Posterior vena cava (tissue), 2 donors: ENCODE measurements around the gene CELSR2. TPM values are rescaled to one million over a fixed set of nuclear protein-coding genes. Genes with fewer than 3 reads are reported as not detected.

Experiments
- DNase-seq: peaks from one replicate; pipeline ENCODE4 v3.0.0-alpha.2; 2020; ENCODE audit warnings: low spot score
- intact Hi-C, 2 donors: fragments of 100-400 bp; cut with DNase I; formaldehyde crosslinking; loops; one replicate each; pipeline versions ENCODE4 v1.14.1 to v1.14.2; 2022 to 2023
- total RNA-seq, 2 donors: library from RNA; stranded (reverse); fragmentation: NEBNext Ultra II Directional; extraction: Animal tissue kit (Norgen Biotek cat#: 25700); gene quantifications; one replicate each; pipeline ENCODE4 v1.2.1, GENCODE V29; 2021
- donor health status: DM: yes; HTN: yes; CAD: no.
- donor health status: DM: yes; HTN: yes; CAD: no.

CELSR2 gene
- total RNA-seq, 2 donors from 2014 or later, result 2.8 to 3.3 TPM

- intact Hi-C loops, result loop anchor here in 1 of 2 donors (1.0 kb wide), 1 partner anchor 49 kb away; no protein-coding TSS in a partner anchor
- no peak for DNase-seq
Observed at GRCh38 chr1:109312978-109313775, 63.8 kb downstream of the CELSR2 start.

DNA sequence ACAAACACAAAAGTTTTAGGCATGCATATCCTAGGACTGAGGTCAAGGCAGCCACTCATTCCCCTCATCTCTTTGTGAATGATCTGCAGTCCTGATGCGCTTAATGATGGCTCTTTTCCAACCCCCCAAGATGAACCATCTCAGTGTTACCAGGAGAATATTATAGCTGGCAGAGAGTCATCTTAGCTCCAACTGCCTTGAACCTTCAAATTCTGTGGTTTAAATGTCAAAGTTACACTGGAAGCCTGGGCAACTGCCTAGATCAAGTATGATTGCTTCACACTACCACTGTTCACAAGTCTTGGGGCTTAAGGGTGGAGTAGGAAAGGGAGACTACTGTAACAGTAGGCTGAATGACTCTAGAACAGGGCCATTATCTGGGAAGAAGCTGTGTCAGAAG, 65.5 kb downstream of the CELSR2 start:
- intact Hi-C loops, result no loop called here

GRCh38 chr1:109315288-109315687, 65.9 kb downstream of the CELSR2 start:
- no peak for DNase-seq
- intact Hi-C loops, result no loop called here

More for the DNA sequence above, 65.5 kb downstream of the CELSR2 start:
- DNase-seq, result no peak

GRCh38 chr1:109316506-109316905, 67.2 kb downstream of the CELSR2 start:
- DNase-seq, result no peak
- intact Hi-C loops, result no loop called here

- DNase-seq, result no peak
- intact Hi-C loops, result no loop called here
Observed at GRCh38 chr1:109319114-109319513, 69.8 kb downstream of the CELSR2 start.

DNA sequence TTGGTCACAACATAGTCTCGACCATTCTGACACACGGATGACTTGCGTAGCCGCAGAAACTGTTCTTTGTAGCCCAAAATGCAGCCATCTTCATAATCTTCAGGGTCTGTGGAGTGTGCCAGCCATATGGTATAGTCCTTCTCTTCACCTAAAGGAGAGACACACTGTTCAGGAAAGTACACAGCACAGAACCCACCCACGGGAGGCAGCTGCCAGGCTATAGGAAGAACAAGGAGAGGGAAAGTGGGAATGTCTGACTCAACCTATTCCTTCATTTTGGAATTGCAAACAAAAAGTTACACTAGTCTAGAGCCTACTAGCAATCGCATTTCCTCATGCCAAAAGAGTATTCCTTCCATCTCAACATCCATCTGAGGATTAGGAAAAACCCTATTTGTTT, 73.6 kb downstream of the CELSR2 start:
- intact Hi-C loops, result no loop called here
- DNase-seq, result no peak

Other genes starting within 250 kb of the CELSR2 start
- 10 to 100 TPM; 18.6 to 21.2 TPM for gene WDR47, start 207.4 kb upstream of the CELSR2 start, total RNA-seq
- 10 to 100 TPM; 63.3 to 99.1 TPM for gene TAF13, start 173.5 kb upstream of the CELSR2 start, total RNA-seq
- gene TMEM167B, start 158.8 kb upstream of the CELSR2 start, total RNA-seq, result 10 to 100 TPM; 33.6 to 33.9 TPM
- gene ELAPOR1, start 135.4 kb upstream of the CELSR2 start, total RNA-seq, result under 1 TPM; 0.38 to 0.56 TPM
- gene SARS1, start 35.6 kb upstream of the CELSR2 start, total RNA-seq, result 100 to 1,000 TPM; 131 to 132 TPM
- 1 to 10 TPM; 1.7 to 2.2 TPM for gene PSRC1, start 33.6 kb downstream of the CELSR2 start, total RNA-seq
- under 1 TPM in 1 of 2 donors, not detected in 1; 0.29 TPM for gene MYBPHL, start 57.5 kb downstream of the CELSR2 start, total RNA-seq
- gene SORT1, start 148.4 kb downstream of the CELSR2 start, total RNA-seq, result 100 to 1,000 TPM; 102 to 125 TPM
- gene PSMA5, start 176.9 kb downstream of the CELSR2 start, total RNA-seq, result 10 to 100 TPM; 43.3 to 51.2 TPM
- gene SYPL2, start 217.0 kb downstream of the CELSR2 start, total RNA-seq, result 1 to 10 TPM; 2.1 to 9.0 TPM
- gene ATXN7L2, start 234.4 kb downstream of the CELSR2 start, total RNA-seq, result 1 to 10 TPM; 2.7 to 3.3 TPM
- gene CYB561D1, start 244.6 kb downstream of the CELSR2 start, total RNA-seq, result 10 to 100 TPM; 10.5 to 11.3 TPM